ENCODE data around the gene TBC1D12.
"Not testable (repeated sequence)": the region's sequence is repeated elsewhere in the genome, so short reads cannot be mapped to it uniquely, and the experiment has no call there.

Gene TBC1D12

GRCh38 chr10:94402204-94402842 is at the start of gene TBC1D12:
TSS of gene TBC1D12 (plus strand) at chr10:94402541. CDS start at chr10:94402614, 73 bp downstream.
- peak; percentile 98 for DNase-seq (ENCODE audit: low read depth)

- peak; percentile 32 for DNase-seq (ENCODE audit: low read depth)
Measured at GRCh38 chr10:94353336-94353735, 49.0 kb upstream of the TBC1D12 start.

- no peak for DNase-seq (ENCODE audit: low read depth)
Measured at GRCh38 chr10:94355841-94356240, 46.5 kb upstream of the TBC1D12 start.

GRCh38 chr10:94357193-94357592 is 45.1 kb upstream of the TBC1D12 start:
- no peak for DNase-seq (ENCODE audit: low read depth)

- DNase-seq (ENCODE audit: low read depth) = peak; percentile 95
Measured at GRCh38 chr10:94358480-94358879, 43.9 kb upstream of the TBC1D12 start.

- peak; percentile 46 for DNase-seq (ENCODE audit: low read depth)
Measured at GRCh38 chr10:94361171-94361794, 41.1 kb upstream of the TBC1D12 start.

- DNase-seq (ENCODE audit: low read depth) = peak; percentile 99
Measured at GRCh38 chr10:94362360-94363250, 39.7 kb upstream of the TBC1D12 start, which contains the start of gene NOC3L. TSS of gene NOC3L (minus strand) at chr10:94362939. CDS start at chr10:94362838, 101 bp downstream.

GRCh38 chr10:94363251-94363565 is 39.1 kb upstream of the TBC1D12 start:
- DNase-seq (ENCODE audit: low read depth) = no peak

- DNase-seq (ENCODE audit: low read depth) = no peak
Measured at GRCh38 chr10:94364482-94364881, 37.9 kb upstream of the TBC1D12 start.

- DNase-seq (ENCODE audit: low read depth) = no peak
Measured at GRCh38 chr10:94366382-94366781, 36.0 kb upstream of the TBC1D12 start.

GRCh38 chr10:94370501-94370900 is 31.8 kb upstream of the TBC1D12 start:
- no peak for DNase-seq (ENCODE audit: low read depth)

- DNase-seq (ENCODE audit: low read depth) = no peak
Measured at GRCh38 chr10:94375374-94375773, 27.0 kb upstream of the TBC1D12 start.

- no peak for DNase-seq (ENCODE audit: low read depth)
Measured at GRCh38 chr10:94376865-94377264, 25.5 kb upstream of the TBC1D12 start.

- DNase-seq (ENCODE audit: low read depth) = peak; percentile 27
Measured at GRCh38 chr10:94383530-94383929, 18.8 kb upstream of the TBC1D12 start.

GRCh38 chr10:94385733-94386132 is 16.6 kb upstream of the TBC1D12 start:
- not testable (repeated sequence) for DNase-seq (ENCODE audit: low read depth)

GRCh38 chr10:94392117-94392516 is 10.2 kb upstream of the TBC1D12 start:
- DNase-seq (ENCODE audit: low read depth) = not testable (repeated sequence)

- DNase-seq (ENCODE audit: low read depth) = peak; percentile 92
Measured at GRCh38 chr10:94397549-94398370, 4.6 kb upstream of the TBC1D12 start.

GRCh38 chr10:94398762-94399161 is 3.6 kb upstream of the TBC1D12 start:
- peak; percentile 40 for DNase-seq (ENCODE audit: low read depth)

GRCh38 chr10:94402843-94403379 is 570 bp downstream of the TBC1D12 start:
- peak; percentile 56 for DNase-seq (ENCODE audit: low read depth)

- peak; percentile 84 for DNase-seq (ENCODE audit: low read depth)
Measured at GRCh38 chr10:94403380-94404213, 1.3 kb downstream of the TBC1D12 start.

- DNase-seq (ENCODE audit: low read depth) = no peak
Measured at GRCh38 chr10:94405406-94405805, 3.1 kb downstream of the TBC1D12 start.
